GM12801 (cell line): ENCODE results near the gene TOP1.

ENCODE experiments used
- CTCF ChIP-seq: IDR thresholded peaks from one replicate; pipeline ENCODE4 v1.5.1; 2011; ENCODE audit warnings: control low read depth; ENCODE audit not compliant: insufficient read length; ENCODE audit errors: extremely low read depth

TOP1 gene

GRCh38 chr20:41031243-41031619 is 2.6 kb downstream of the TOP1 start:
- TF ChIP-seq CTCF, result no peak

DNA sequence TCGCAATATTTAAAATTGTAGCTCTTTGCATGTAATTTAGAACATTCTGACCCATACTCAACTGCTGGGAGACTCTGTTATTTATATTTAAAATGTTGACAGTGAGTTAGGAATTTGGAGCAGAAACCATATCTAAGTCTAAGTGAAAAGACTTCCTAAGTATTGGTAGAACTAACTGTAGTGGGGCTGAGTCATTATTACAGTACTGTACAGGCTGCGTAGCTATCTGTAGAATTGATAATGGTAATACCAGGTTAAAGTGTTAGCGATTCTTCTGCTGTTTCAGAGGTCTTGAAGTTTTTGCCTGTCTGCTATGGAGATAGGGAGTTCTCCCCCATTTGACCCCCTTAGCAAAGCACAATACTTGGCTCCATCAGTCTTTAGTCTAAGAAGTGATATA is 3.6 kb downstream of the TOP1 start:
- no peak for TF ChIP-seq CTCF

DNA sequence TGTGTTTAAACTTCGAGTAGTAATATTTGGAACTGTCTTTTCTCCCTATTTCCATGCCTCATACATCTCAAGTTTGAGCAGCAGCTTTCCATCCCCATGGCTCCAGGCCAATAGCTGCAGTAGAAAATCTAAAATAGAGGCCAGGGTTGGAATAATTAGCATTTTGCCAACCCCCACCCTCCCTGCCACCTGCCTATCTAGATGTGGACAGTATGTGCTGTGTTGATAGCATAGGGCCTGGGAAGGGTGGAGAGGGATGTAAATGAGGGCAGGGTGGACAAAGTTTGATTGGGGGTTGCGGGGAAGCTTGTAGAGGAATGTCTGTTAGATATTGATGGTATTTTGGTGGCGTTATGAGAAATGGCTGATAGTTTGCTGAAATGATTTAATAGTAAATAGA is 5.6 kb downstream of the TOP1 start:
- TF ChIP-seq CTCF, result no peak

DNA sequence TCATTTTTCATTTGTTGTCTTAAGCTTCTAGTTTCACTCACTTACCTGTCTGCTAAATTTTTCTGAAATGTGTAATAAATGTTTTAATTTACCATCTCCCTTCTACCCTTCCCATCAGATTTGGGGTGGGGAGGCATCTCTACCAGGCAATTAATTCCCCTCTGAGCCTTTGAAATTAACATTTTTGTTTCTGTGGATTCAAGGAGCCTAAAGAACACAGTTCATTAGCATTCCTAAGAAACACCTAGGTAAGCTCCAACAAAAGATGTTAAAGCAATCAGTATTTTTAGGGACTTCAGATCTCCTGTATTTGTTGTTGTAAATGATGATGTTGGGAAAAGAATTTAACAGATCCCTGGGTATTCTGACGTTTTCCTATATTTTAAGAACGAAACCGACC is 6.6 kb downstream of the TOP1 start:
- no peak for TF ChIP-seq CTCF

- no peak for TF ChIP-seq CTCF
Observed at GRCh38 chr20:41037179-41037578, 8.6 kb downstream of the TOP1 start.

- no peak for TF ChIP-seq CTCF
Observed at GRCh38 chr20:41038149-41038877, 9.7 kb downstream of the TOP1 start.

DNA sequence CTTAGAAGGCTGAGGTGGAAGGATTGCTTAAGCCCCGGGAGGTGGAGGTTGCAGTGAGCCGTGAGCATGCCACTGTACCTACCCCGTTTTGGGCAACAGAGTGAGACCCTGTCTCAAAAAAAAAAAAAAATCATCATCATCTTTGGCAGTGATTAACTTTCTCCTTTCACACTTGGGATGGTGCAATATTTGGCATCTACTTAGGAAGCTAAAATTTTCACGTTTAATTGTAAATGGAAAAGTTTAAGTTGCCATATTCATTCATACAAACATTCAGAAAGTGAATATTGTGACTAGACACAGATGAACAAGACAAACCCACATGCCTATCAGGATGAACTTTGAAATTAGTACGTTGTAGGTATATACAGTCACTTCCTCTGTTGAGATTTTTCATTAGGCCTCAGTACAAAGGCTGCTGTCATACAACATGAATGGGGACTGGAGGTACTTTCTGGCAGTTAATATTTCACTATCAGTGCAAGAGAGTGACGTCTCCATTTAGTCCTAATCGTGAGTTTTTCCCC is 10.3 kb downstream of the TOP1 start:
- no peak for TF ChIP-seq CTCF
